Measurements from ENCODE around the gene RABGAP1L. TPM values are rescaled to one million over a fixed set of nuclear protein-coding genes. Genes with fewer than 3 reads are reported as not detected.

The RABGAP1L gene
- total RNA-seq, 1 experiment from 2014 or later = 29.3 TPM

GRCh38 chr1:174583316-174583715, 424.0 kb downstream of the RABGAP1L start:
- no peak for ATAC-seq
- no TSS peak for BruUV-seq (replicated peaks)
- TF ChIP-seq RAD21 (IDR thresholded peaks at IDR 0.05; ENCODE audit: low read depth) (no peak), CTCF (IDR thresholded peaks at IDR 0.05 in 2 of 3, conservative IDR thresholded peaks at IDR 0.05 in 1 of 3; ENCODE audit: borderline replicate concordance in 1 of 3, insufficient read depth in 1 of 3, low read depth in 2 of 3, low read length in 2 of 3) (no peak), JUND (IDR thresholded peaks at IDR 0.05) (no peak), SP1 (IDR thresholded peaks at IDR 0.05; ENCODE audit: low read depth) (no peak), FOSL1 (IDR thresholded peaks at IDR 0.05; ENCODE audit: low read depth) (no peak), ATF3 (IDR thresholded peaks at IDR 0.05) (no peak), SRF (IDR thresholded peaks at IDR 0.05; ENCODE audit: low read depth) (no peak), SIN3A (IDR thresholded peaks at IDR 0.05; ENCODE audit: low read depth) (no peak), EZH2phosphoT487 (IDR thresholded peaks at IDR 0.05; ENCODE audit: borderline replicate concordance) (no peak), ZFX (IDR thresholded peaks at IDR 0.05) (no peak), YY1 (IDR thresholded peaks at IDR 0.05; ENCODE audit: extremely low read depth, insufficient replicate concordance, low read depth, low read length) (no peak)

More at GRCh38 chr1:174583316-174583715, 424.0 kb downstream of the RABGAP1L start:
- intact Hi-C loops (cut with micrococcal nuclease) = no loop called here
- H3K27me3 ChIP-seq (ENCODE audit: insufficient read depth, low read length) = no peaks in the 10 kb centered on the region
- H3K27ac ChIP-seq (ENCODE audit: low read depth, low read length) = no peak overlapping the region
- H3K79me2 ChIP-seq (ENCODE audit: insufficient read depth, low read length) = no peaks in the 10 kb centered on the region
- no peaks in the 10 kb centered on the region for H3K9me2 ChIP-seq (ENCODE audit: insufficient read depth)
- H3K4me1 ChIP-seq (ENCODE audit: control insufficient read depth in 1 of 2, insufficient read depth in 2 of 2, low read length in 2 of 2) = no peaks in the 10 kb centered on the region
- no peaks in the 10 kb centered on the region for H4K20me1 ChIP-seq (ENCODE audit: insufficient read depth)
- DNase-seq (ENCODE audit: low read depth, low spot score) = no peak
- H3K4me2 ChIP-seq (ENCODE audit: low read length) = no peak overlapping the region
- no peaks in the 10 kb centered on the region for H3K36me3 ChIP-seq (ENCODE audit: control insufficient read depth in 1 of 2, insufficient read depth in 2 of 2, low read length in 2 of 2)
- H3K9ac ChIP-seq (ENCODE audit: low read length) = no peak overlapping the region
- ChIA-PET POLR2A (no interaction called here), CTCF (no interaction called here), RAD21 (ENCODE audit: low non-redundant PET in 1 of 2, low total read pairs in 2 of 2, uncharacterized antibody in 2 of 2, unreplicated experiment in 2 of 2) (no interaction called here)
- H3K4me3 ChIP-seq (replicated peaks in 1 of 2; ENCODE audit: low read depth in 1 of 2, low read length in 2 of 2) = no peak overlapping the region
- no peaks in the 10 kb centered on the region for H3K9me3 ChIP-seq (ENCODE audit: control insufficient read depth in 1 of 2, insufficient read depth in 1 of 2, low read depth in 1 of 2, low read length in 2 of 2)
- H2AFZ ChIP-seq (ENCODE audit: low read depth, low read length, poor library complexity, severe bottlenecking) = no peak overlapping the region

Data from HCT116 (cell line).